Esophagus muscularis mucosa (tissue), 4 donors: Measurements from ENCODE around the gene STOM.

Experiments used
- CTCF ChIP-seq, 3 experiments: fragments of 200-600 bp in 2 of 3; fragments of 450-650 bp in 1 of 3; sonication (generic) in 2 of 3; IDR thresholded peaks; one replicate each; pipeline ENCODE4 v1.5.1; 2017 to 2019; ENCODE audit warnings: antibody characterized with exemption in 3 of 3, mild to moderate bottlenecking in 2 of 3, moderate library complexity in 1 of 3
- EP300 ChIP-seq: sonication (generic); formaldehyde crosslinking; IDR thresholded peaks from one replicate; pipeline ENCODE4 v1.6.1; 2017; ENCODE audit warnings: antibody characterized with exemption
- POLR2A ChIP-seq: fragments of 450-650 bp; IDR thresholded peaks from one replicate; pipeline ENCODE4 v1.6.1; 2017; ENCODE audit warnings: antibody characterized with exemption, moderate library complexity, mild to moderate bottlenecking, low read depth
- POLR2AphosphoS5 ChIP-seq, 2 donors: sonication (generic); formaldehyde crosslinking; IDR thresholded peaks; one replicate each; pipeline ENCODE4 v1.6.1; 2017; ENCODE audit warnings: antibody characterized with exemption in 2 of 2

- no peak for TF ChIP-seq CTCF (IDR thresholded peaks at IDR 0.05)
- no peak for TF ChIP-seq POLR2A
- TF ChIP-seq POLR2AphosphoS5 (IDR thresholded peaks at IDR 0.05): peak in 1 of 2 donors; percentile 82
- no peak for TF ChIP-seq EP300
Measured at GRCh38 chr9:121289026-121289771, 80.9 kb downstream of the STOM start.
